Epithelial cell of esophagus (primary cell): Measurements from ENCODE around the gene MUC21.

ENCODE experiments used
- DNase-seq: peaks from one replicate; pipeline ENCODE4 v3.0.0; 2010; ENCODE audit warnings: low read depth
- H3K4me3 ChIP-seq: 2 replicates; pipeline ENCODE4 v1.5.1; 2011; ENCODE audit warnings: mild to moderate bottlenecking, low read length, control low read depth
- TF ChIP-seq, protein P1 (sequence below): IDR thresholded peaks from 2 replicates; pipeline ENCODE4 v1.5.1; 2011; ENCODE audit warnings: low read depth, mild to moderate bottlenecking, low read length, control low read depth, inconsistent platforms; ENCODE audit not compliant: insufficient read depth; ENCODE audit errors: missing control alignments

The MUC21 gene

DNA sequence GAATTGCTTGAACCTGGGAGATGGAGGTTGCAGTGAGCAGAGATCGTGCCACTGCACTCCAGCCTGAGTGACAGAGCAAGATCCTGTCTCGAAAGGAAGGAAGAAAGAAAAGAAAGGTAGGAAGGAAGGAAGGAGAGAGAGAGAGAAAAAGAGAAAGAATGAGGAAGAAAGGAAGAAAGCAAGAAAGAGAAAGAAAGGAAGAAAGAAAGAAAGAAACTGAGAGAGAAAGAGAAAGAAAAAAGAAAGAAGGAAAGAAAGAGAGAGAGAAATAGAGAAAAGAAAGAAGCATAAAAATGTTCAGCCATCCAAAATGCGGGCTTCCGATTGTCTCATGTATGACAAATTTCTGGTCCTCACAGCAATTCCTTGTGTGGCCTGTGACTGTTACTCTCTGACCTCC lies 49.6 kb downstream of the MUC21 start:
- DNase-seq, result no peak
- H3K4me3 ChIP-seq, result no peak overlapping the region
- TF ChIP-seq, protein P1, sequence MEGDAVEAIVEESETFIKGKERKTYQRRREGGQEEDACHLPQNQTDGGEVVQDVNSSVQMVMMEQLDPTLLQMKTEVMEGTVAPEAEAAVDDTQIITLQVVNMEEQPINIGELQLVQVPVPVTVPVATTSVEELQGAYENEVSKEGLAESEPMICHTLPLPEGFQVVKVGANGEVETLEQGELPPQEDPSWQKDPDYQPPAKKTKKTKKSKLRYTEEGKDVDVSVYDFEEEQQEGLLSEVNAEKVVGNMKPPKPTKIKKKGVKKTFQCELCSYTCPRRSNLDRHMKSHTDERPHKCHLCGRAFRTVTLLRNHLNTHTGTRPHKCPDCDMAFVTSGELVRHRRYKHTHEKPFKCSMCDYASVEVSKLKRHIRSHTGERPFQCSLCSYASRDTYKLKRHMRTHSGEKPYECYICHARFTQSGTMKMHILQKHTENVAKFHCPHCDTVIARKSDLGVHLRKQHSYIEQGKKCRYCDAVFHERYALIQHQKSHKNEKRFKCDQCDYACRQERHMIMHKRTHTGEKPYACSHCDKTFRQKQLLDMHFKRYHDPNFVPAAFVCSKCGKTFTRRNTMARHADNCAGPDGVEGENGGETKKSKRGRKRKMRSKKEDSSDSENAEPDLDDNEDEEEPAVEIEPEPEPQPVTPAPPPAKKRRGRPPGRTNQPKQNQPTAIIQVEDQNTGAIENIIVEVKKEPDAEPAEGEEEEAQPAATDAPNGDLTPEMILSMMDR, result no peak

DNA sequence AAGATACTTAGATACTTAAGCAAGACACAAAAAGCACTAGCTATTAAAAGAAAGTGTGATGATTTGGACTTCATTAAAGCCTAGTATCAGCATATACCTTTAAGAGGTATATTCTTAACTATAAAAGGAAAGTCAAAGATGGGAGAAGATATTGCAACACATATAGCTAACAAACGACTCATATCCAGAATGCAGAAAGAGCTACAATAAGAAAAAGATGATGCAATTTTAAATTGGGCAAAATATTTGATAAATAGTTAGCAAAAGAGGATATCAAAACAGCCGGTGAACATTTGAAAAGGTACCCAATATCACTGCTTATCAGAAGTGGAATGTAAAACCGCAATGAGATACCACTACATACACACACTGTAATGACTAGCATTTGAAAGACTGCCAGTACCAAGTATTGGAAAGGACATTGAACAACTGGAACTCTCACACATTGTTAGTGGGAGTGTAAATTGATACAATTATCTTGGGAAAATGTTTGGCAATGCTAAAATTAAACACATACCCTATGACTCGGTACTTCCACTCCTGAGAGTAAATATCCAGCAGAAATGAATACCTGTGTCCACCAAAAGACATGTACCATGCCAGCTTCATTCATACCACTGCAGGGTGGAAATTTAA lies 52.5 kb downstream of the MUC21 start:
- peak; percentile 48 for DNase-seq
- H3K4me3 ChIP-seq, result no peak overlapping the region
- TF ChIP-seq, protein P1, result no peak

DNA sequence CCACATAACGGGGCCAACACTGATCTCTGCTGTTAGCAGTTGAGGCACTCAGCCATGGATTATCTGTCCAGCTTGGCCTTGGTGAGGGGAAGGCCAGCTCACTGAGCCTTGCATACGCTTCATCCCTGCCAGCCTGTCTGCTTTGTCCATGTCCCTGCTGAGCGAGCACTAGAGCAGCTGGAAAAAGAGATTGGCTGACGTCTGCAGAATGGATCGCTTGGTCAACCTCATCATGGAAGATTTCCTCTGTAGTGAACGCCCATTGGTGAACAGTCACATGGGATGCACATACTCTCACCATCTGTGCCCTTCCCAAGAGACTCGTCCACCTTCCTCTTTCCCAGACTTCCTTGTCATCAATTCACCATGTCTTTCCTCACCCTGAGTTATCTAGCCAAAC lies 53.7 kb downstream of the MUC21 start:
- DNase-seq, result no peak
- H3K4me3 ChIP-seq, result no peak overlapping the region
- TF ChIP-seq, protein P1, result no peak

DNA sequence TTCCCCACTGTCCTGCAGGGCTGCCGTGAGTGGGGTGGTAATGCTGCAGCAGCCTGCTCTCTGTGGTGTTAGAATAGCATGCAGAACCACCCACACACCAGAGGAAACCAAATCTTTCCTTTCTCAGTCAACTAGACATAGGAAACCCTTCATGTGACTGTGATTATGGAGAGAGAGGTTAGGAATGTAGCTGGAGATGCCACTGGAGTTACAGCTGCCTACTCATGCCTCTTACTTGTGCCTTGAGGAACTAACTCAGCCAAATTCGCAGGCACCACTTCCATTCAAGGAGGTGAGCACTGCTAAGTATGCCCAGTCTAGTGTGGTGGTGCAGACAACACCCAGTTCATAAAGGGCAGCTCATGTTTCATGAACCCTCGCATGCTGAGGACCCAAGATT lies 54.2 kb downstream of the MUC21 start:
- no peak overlapping the region for H3K4me3 ChIP-seq
- peak; percentile 47 for DNase-seq
- TF ChIP-seq, protein P1, result no peak

DNA sequence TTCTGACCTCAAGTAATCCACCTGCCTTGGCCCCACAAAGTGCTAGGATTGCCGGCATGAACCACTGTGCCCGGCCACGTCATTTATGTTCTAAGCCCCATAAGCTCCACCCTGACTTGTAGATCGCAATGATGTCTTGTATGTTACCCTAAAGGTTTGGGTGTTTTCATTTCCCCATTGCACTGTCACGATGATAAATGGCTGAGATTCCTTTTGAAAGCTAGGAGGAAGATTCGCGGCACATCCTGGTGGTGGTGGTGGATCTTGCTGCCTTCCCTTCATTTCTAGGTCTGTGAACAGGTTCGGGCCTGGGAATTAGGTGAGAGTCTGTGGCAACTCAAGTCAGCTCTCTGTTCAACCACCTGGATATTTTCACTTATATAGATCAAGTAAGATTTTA lies 55.0 kb downstream of the MUC21 start:
- TF ChIP-seq, protein P1, result no peak

More for the DNA sequence above, 55.0 kb downstream of the MUC21 start:
- no peak overlapping the region for H3K4me3 ChIP-seq
- DNase-seq, result no peak
